Measurements from ENCODE around the gene BCL3. TPM values are rescaled to one million over a fixed set of nuclear protein-coding genes. Genes with fewer than 3 reads are reported as not detected.

BCL3 gene
- polyA plus RNA-seq, 1 donor (not counting 4 experiments of a cell fraction or from before 2014, with no cell fraction given), result 1.1 TPM

DNA sequence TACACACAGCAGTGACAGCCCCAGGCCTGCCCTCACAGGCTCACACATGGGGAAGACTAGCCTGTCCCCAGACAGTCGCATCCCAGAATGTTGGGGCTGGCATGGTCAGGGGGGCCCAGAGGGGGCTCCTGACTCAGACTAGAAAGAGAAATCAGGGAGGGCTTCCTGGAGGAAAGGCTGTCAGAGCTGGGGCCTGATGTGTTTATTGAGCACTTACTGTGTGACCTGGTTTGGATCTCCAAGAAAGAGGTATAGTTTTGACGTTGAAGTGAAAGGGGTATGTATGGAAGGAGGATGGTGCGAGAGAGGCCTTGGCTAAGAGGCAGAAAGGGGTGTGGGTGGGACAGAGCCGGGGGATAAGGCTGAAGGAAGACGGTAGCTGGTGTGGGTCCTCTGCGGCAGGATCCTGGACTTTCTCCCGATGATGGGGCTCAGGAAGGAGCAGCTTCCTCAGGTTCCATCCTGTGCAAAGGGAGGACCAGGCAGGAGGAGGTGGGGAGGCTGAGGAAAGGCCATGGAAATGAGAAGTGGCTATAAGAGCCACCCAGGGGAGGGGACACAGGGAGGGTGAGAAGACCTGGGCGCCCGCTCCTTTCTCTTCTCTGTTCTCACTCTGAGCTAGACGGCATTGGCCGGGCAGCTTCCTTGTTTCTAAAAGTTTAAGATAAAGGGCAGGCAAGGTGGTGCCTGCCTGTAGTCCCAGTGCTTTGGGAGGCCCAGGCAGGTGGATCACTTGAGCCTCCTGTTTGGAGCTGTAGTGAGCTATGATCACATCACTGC is 16.1 kb upstream of the BCL3 start:
- H4K20me1 ChIP-seq (ENCODE audit: control insufficient read depth, extremely low read depth, insufficient read depth, low read length), result no peaks in the 10 kb centered on the region
- H3K9me1 ChIP-seq (ENCODE audit: control insufficient read depth, extremely low read depth, insufficient read depth, low read length), result no peaks in the 10 kb centered on the region
- H3K27ac ChIP-seq (ENCODE audit: control insufficient read depth, insufficient read depth, low read length), result no peak overlapping the region
- no peaks in the 10 kb centered on the region for H3K9me3 ChIP-seq (ENCODE audit: control insufficient read depth, low read depth, low read length)
- DNase-seq (ENCODE audit: low read depth, low spot score) (no peak), FAIRE-seq (no peak)
- H3K27me3 ChIP-seq (ENCODE audit: control insufficient read depth, extremely low read depth, insufficient read depth, low read length), result no peaks in the 10 kb centered on the region
- no peak overlapping the region for H2AFZ ChIP-seq (ENCODE audit: control insufficient read depth, low read length)
- H3K79me2 ChIP-seq (ENCODE audit: control insufficient read depth, insufficient read depth, low read length), result no peaks in the 10 kb centered on the region
- dilution Hi-C loops (cut with MboI; ENCODE audit: extremely low pct_ligation_motif_present, low sequenced_read_pairs), result no loop called here
- no peak for TF ChIP-seq EZH2 (IDR thresholded peaks at IDR 0.05; ENCODE audit: low read length)
- TF ChIP-seq, protein P1, sequence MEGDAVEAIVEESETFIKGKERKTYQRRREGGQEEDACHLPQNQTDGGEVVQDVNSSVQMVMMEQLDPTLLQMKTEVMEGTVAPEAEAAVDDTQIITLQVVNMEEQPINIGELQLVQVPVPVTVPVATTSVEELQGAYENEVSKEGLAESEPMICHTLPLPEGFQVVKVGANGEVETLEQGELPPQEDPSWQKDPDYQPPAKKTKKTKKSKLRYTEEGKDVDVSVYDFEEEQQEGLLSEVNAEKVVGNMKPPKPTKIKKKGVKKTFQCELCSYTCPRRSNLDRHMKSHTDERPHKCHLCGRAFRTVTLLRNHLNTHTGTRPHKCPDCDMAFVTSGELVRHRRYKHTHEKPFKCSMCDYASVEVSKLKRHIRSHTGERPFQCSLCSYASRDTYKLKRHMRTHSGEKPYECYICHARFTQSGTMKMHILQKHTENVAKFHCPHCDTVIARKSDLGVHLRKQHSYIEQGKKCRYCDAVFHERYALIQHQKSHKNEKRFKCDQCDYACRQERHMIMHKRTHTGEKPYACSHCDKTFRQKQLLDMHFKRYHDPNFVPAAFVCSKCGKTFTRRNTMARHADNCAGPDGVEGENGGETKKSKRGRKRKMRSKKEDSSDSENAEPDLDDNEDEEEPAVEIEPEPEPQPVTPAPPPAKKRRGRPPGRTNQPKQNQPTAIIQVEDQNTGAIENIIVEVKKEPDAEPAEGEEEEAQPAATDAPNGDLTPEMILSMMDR (optimal IDR thresholded peaks at IDR 0.05 in 1 of 3, IDR thresholded peaks at IDR 0.05 in 1 of 3, conservative IDR thresholded peaks at IDR 0.05 in 1 of 3; ENCODE audit: extremely low read depth in 1 of 3, insufficient read depth in 2 of 3, low read length in 3 of 3), result no peak
- H3K4me1 ChIP-seq (ENCODE audit: control insufficient read depth, extremely low read depth, insufficient read depth, low read length), result peaks cover 7% of the 10 kb centered on the region
- no peaks in the 10 kb centered on the region for H3K36me3 ChIP-seq (ENCODE audit: control insufficient read depth in 2 of 2, extremely low read depth in 1 of 2, insufficient read depth in 2 of 2, low read length in 2 of 2)
- H3K9ac ChIP-seq (ENCODE audit: control insufficient read depth, extremely low read depth, insufficient read depth, low read length), result no peak overlapping the region
- H3K4me2 ChIP-seq (ENCODE audit: control insufficient read depth, extremely low read depth, insufficient read depth, low read depth, low read length), result no peak overlapping the region
- H3K4me3 ChIP-seq (ENCODE audit: control insufficient read depth in 2 of 3, extremely low read depth in 1 of 3, insufficient read depth in 2 of 3, low read depth in 1 of 3, low read length in 3 of 3), result no peak overlapping the region

DNA sequence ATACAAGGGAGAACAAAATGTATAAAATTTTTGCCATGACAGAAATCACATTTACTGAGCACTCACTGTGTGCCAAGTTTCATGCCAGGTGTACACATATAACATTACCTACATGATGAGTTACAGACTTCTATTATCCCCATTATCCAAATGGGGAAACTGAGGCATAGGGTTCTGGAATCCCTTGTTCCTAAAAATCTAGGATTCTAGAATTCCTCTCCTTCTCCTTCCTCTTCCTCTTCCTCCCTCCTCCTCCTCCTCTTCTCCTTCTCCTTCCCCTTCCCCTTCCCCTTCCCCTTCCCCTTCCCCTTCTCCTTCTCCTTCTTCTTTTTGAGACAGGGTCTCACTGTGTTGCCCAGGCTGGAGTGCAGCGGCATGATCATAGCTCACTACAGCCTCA is 14.2 kb upstream of the BCL3 start:
- Histone ChIP-seq H3K4me1 (ENCODE audit: control insufficient read depth, extremely low read depth, insufficient read depth, low read length) (peaks cover 13% of the 10 kb centered on the region), H3K4me3 (ENCODE audit: control insufficient read depth in 2 of 3, extremely low read depth in 1 of 3, insufficient read depth in 2 of 3, low read depth in 1 of 3, low read length in 3 of 3) (no peak overlapping the region), H3K79me2 (ENCODE audit: control insufficient read depth, insufficient read depth, low read length) (no peaks in the 10 kb centered on the region), H3K27me3 (ENCODE audit: control insufficient read depth, extremely low read depth, insufficient read depth, low read length) (no peaks in the 10 kb centered on the region), H3K36me3 (ENCODE audit: control insufficient read depth in 2 of 2, extremely low read depth in 1 of 2, insufficient read depth in 2 of 2, low read length in 2 of 2) (no peaks in the 10 kb centered on the region), H3K9me3 (ENCODE audit: control insufficient read depth, low read depth, low read length) (no peaks in the 10 kb centered on the region), H3K27ac (ENCODE audit: control insufficient read depth, insufficient read depth, low read length) (no peak overlapping the region), H3K9ac (ENCODE audit: control insufficient read depth, extremely low read depth, insufficient read depth, low read length) (no peak overlapping the region), H3K9me1 (ENCODE audit: control insufficient read depth, extremely low read depth, insufficient read depth, low read length) (no peaks in the 10 kb centered on the region), H2AFZ (ENCODE audit: control insufficient read depth, low read length) (no peak overlapping the region), H4K20me1 (ENCODE audit: control insufficient read depth, extremely low read depth, insufficient read depth, low read length) (no peaks in the 10 kb centered on the region), H3K4me2 (ENCODE audit: control insufficient read depth, extremely low read depth, insufficient read depth, low read depth, low read length) (no peak overlapping the region)
- FAIRE-seq (no peak), DNase-seq (ENCODE audit: low read depth, low spot score) (no peak)
- dilution Hi-C loops (cut with MboI; ENCODE audit: extremely low pct_ligation_motif_present, low sequenced_read_pairs), result no loop called here
- TF ChIP-seq EZH2 (IDR thresholded peaks at IDR 0.05; ENCODE audit: low read length), result no peak
- TF ChIP-seq, protein P1 (optimal IDR thresholded peaks at IDR 0.05 in 1 of 3, IDR thresholded peaks at IDR 0.05 in 1 of 3, conservative IDR thresholded peaks at IDR 0.05 in 1 of 3; ENCODE audit: extremely low read depth in 1 of 3, insufficient read depth in 2 of 3, low read length in 3 of 3), result no peak
